Measurements from ENCODE around the gene NAV3.

DNA sequence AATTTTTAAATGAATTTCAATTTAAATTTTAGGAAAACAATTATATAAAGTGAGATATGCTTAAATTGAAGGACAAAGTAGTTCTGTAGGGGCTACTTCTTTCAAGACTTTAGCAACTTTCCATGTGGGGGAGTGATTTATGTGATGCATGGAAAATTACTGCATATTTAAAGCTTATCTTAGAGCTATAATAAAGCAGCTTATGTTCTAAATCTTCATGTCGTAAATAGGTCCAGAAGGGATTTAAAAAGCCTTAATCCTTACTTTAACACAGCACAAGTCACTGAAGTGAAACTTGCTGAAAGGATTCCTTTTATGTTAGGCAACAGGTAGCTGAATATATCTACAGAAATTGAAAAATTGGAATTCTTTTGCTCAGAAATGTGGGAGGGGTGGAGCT is 340.4 kb downstream of the NAV3 start:
- TF ChIP-seq, protein P1, sequence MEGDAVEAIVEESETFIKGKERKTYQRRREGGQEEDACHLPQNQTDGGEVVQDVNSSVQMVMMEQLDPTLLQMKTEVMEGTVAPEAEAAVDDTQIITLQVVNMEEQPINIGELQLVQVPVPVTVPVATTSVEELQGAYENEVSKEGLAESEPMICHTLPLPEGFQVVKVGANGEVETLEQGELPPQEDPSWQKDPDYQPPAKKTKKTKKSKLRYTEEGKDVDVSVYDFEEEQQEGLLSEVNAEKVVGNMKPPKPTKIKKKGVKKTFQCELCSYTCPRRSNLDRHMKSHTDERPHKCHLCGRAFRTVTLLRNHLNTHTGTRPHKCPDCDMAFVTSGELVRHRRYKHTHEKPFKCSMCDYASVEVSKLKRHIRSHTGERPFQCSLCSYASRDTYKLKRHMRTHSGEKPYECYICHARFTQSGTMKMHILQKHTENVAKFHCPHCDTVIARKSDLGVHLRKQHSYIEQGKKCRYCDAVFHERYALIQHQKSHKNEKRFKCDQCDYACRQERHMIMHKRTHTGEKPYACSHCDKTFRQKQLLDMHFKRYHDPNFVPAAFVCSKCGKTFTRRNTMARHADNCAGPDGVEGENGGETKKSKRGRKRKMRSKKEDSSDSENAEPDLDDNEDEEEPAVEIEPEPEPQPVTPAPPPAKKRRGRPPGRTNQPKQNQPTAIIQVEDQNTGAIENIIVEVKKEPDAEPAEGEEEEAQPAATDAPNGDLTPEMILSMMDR (IDR thresholded peaks at IDR 0.05), result no peak
- TF ChIP-seq POLR2A (IDR thresholded peaks at IDR 0.05), result no peak
- TF ChIP-seq EP300 (IDR thresholded peaks at IDR 0.05), result no peak
